Measurements from ENCODE around the gene PLEKHG5.

DNA sequence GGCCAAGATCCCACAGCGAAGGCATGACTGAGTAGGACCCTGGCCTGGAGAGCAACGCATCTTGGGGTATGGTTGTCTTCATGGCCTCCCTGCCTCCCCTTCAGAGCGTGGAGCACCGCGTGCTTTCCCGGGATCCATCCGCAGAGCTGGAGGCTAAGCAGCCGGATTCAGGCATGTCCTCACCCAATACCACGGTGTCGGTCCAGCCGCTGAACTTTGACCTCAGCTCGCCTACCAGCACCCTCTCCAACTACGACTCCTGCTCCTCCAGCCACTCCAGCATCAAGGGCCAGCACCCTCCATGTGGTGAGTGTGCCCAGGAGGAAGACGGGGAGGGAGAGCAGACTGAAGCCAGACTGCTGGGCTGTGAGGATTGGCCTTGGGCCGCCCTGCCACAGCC, 47.1 kb downstream of the PLEKHG5 start:
- TF ChIP-seq, protein P1, sequence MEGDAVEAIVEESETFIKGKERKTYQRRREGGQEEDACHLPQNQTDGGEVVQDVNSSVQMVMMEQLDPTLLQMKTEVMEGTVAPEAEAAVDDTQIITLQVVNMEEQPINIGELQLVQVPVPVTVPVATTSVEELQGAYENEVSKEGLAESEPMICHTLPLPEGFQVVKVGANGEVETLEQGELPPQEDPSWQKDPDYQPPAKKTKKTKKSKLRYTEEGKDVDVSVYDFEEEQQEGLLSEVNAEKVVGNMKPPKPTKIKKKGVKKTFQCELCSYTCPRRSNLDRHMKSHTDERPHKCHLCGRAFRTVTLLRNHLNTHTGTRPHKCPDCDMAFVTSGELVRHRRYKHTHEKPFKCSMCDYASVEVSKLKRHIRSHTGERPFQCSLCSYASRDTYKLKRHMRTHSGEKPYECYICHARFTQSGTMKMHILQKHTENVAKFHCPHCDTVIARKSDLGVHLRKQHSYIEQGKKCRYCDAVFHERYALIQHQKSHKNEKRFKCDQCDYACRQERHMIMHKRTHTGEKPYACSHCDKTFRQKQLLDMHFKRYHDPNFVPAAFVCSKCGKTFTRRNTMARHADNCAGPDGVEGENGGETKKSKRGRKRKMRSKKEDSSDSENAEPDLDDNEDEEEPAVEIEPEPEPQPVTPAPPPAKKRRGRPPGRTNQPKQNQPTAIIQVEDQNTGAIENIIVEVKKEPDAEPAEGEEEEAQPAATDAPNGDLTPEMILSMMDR (IDR thresholded peaks at IDR 0.05; ENCODE audit: low read length), result no peak
- no peak for TF ChIP-seq EZH2 (IDR thresholded peaks at IDR 0.05; ENCODE audit: borderline replicate concordance, low read length)
